Progenitor cell of endocrine pancreas (in vitro differentiated cells): ENCODE measurements around the gene CILP. TPM values are rescaled to one million over a fixed set of nuclear protein-coding genes. Genes with fewer than 3 reads are reported as not detected.
"Not testable (repeated sequence)": the region's sequence is repeated elsewhere in the genome, so short reads cannot be mapped to it uniquely, and the experiment has no call there.

Experiments
- DNase-seq: peaks from one replicate; pipeline ENCODE4 v3.0.0; 2021; ENCODE audit warnings: low spot score; ENCODE audit not compliant: unreplicated experiment
- H3K27ac Mint-ChIP-seq: 2 replicates; pipeline ENCODE4 v1.8.0; 2021; ENCODE audit warnings: mild to moderate bottlenecking, moderate library complexity, mixed read lengths
- H3K27me3 Mint-ChIP-seq: 2 replicates; pipeline ENCODE4 v1.8.0; 2021; ENCODE audit warnings: mixed read lengths
- H3K36me3 Mint-ChIP-seq: 2 replicates; pipeline ENCODE4 v1.8.0; 2022; ENCODE audit warnings: mixed read lengths; ENCODE audit not compliant: insufficient read depth
- H3K4me1 Mint-ChIP-seq: 2 replicates; pipeline ENCODE4 v1.8.0; 2021; ENCODE audit warnings: low read depth, mixed read lengths
- H3K4me3 Mint-ChIP-seq: 2 replicates; pipeline ENCODE4 v1.8.0; 2021; ENCODE audit warnings: low read depth, mild to moderate bottlenecking, moderate library complexity, mixed read lengths
- H3K9me3 Mint-ChIP-seq: 2 replicates; pipeline ENCODE4 v1.8.0; 2021; ENCODE audit warnings: low read depth, mixed read lengths
- CTCF ChIP-seq: fragments of 200-600 bp; sonication (generic); IDR thresholded peaks from one replicate; pipeline ENCODE4 v1.5.0; 2021; ENCODE audit warnings: antibody characterized with exemption, mild to moderate bottlenecking; ENCODE audit not compliant: unreplicated experiment
- total RNA-seq: library from RNA; stranded (reverse); gene quantifications from 2 replicates; pipeline ENCODE4 v1.2.1, GENCODE V29; 2021

CILP gene
- total RNA-seq, 1 donor from 2014 or later = 0.29 TPM

- Mint-ChIP-seq H3K27me3 (no peaks in the 10 kb centered on the region), H3K36me3 (no peaks in the 10 kb centered on the region), H3K4me3 (no peak overlapping the region), H3K9me3 (no peaks in the 10 kb centered on the region), H3K27ac (no peak overlapping the region), H3K4me1 (peaks cover 2% of the 10 kb centered on the region)
- no peak for TF ChIP-seq CTCF
- no peak for DNase-seq
Observed at GRCh38 chr15:65194826-65195547, 16.3 kb downstream of the CILP start.

DNA sequence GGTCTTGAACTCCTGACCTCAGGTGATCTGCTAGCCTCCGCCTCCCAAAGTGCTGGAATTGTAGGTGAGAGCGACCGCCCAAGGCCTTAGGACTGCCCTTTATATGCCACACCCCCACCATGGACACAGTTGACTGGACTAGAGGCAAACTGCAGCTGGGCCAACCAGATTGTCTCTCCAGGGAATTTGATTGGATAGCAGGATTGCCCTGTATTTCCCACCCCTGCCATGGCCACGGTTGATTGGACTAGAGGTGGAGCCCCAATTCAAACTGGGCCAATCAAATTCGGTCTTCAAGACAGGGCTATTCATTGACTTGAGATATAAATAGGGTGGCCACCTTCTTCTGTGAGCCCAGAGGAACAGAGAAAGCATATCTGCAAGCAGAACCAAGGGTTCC is 19.3 kb downstream of the CILP start:
- Mint-ChIP-seq H3K9me3 (no peaks in the 10 kb centered on the region), H3K27me3 (no peaks in the 10 kb centered on the region), H3K27ac (no peak overlapping the region), H3K4me1 (peaks cover 2% of the 10 kb centered on the region), H3K36me3 (no peaks in the 10 kb centered on the region), H3K4me3 (no peak overlapping the region)
- TF ChIP-seq CTCF = no peak
- DNase-seq = no peak

GRCh38 chr15:65189102-65189740 is 22.1 kb downstream of the CILP start:
- H3K4me3 Mint-ChIP-seq = no peak overlapping the region
- no peaks in the 10 kb centered on the region for H3K27me3 Mint-ChIP-seq
- no peaks in the 10 kb centered on the region for H3K36me3 Mint-ChIP-seq
- no peak overlapping the region for H3K27ac Mint-ChIP-seq
- no peaks in the 10 kb centered on the region for H3K9me3 Mint-ChIP-seq
- DNase-seq = no peak
- TF ChIP-seq CTCF = peak; percentile 76
- H3K4me1 Mint-ChIP-seq = peaks cover 9% of the 10 kb centered on the region

- H3K27ac Mint-ChIP-seq, H3K27me3 Mint-ChIP-seq, H3K36me3 Mint-ChIP-seq, H3K9me3 Mint-ChIP-seq, H3K4me3 Mint-ChIP-seq, DNase-seq: not testable (repeated sequence)
- H3K4me1 Mint-ChIP-seq = peaks cover 14% of the 10 kb centered on the region
Observed at GRCh38 chr15:65188472-65188871, 22.8 kb downstream of the CILP start.

- Mint-ChIP-seq H3K9me3 (no peaks in the 10 kb centered on the region), H3K4me1 (peaks cover 17% of the 10 kb centered on the region), H3K27ac (peak within 1 kb of the TSS; percentile 99), H3K4me3 (peak within 1 kb of the TSS; percentile 95), H3K27me3 (no peaks in the 10 kb centered on the region), H3K36me3 (peaks cover 2% of the 10 kb centered on the region)
- peak; percentile 82 for DNase-seq
- TF ChIP-seq CTCF = no peak
Observed at GRCh38 chr15:65184868-65185717, 26.2 kb downstream of the CILP start, which contains the start of gene CLPX. Gene CLPX (minus strand): TSS chr15:65185342. CDS start chr15:65185153, 189 bp downstream.
